ENCODE data around the gene NDP.
"Not testable (repeated sequence)": the region's sequence is repeated elsewhere in the genome, so short reads cannot be mapped to it uniquely, and the experiment has no call there.

The NDP gene

DNA sequence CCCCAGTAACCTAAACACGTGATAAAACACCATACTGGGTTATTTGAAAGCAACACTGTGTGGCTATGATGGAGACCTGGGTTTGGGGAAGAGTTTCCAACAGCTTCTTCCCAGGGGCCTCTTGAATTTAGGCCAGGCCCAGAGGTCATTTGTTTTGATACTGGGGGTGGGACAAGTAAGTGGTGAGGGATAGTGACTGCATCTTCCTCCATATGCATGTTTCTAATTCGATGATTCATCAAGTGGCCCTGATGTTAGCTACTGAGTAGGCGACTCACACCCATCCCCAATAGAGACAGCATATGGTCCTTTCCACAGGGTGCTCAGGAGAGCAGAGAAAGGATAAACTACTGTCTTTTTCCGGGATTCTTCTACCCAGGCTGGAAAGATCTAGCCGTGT, 2.7 kb downstream of the NDP start:
- DNase-seq (ENCODE audit: low read depth), result no peak

DNA sequence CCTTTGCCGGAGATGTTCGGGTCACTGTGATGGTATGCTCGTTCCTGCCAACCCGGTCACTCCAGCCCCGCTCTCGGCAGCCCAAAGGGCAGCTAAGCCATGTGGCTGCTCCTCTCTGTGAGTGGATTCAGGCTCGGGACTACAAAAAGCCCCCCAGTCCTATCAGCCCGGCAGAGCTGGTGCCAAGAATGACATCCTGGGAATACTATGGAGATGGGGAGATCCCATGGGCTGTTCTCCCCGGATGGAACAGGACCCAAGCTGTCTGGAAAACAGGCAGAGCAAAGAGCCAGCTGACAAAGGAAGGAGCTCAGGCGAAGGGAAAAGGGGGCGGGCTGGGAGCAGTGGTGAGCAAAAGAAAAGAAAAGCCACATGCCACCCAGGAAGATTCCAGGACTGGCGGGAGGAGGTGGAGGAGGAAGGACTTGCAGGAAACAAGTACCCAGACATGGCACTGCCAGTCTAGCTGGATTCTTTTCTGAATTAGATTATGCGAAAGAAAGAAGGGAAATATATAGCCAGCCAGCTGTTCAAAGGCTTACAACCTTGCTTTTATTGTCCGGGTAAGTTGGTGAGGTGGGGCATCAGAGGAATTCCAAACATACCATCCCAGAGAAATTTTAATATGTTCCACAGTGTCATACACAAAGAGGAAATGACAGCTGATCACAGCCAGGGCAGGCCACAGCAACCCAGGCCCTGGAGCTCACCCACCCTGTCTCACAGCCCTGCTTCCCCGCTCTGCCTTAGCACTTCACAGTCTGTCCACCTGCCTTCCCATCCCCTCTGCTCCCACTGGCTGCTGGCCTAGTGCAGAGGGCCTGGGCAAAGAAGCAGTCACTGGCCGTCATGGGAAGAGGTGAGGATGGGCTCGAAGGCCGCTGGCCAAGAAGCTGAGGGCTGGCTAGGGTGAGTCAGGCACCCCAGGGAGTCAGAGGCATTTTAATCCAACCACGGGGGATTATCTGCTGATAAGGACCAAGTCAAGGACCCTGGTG, 3.4 kb downstream of the NDP start:
- DNase-seq (ENCODE audit: low read depth), result no peak

DNA sequence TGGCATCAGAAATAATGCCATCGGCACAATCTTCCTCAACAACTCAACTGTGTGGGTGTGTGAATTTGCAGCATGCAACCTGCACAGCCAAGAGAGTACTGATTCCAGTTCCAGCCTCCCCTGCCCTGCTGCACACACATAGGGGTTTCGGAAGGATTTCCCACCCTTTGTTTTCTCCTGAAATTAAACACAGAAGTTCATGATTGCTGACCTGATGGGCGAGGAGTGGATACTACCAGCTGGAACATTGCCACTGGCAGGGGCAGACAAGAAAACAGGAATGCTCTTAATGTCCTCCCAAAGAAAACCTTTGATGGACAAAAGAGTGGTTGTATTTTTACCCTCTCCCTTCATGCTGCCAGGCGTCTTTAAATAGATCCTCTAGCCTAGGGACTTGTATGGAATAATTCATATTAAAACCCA, 4.8 kb downstream of the NDP start:
- DNase-seq (ENCODE audit: low read depth), result no peak

DNA sequence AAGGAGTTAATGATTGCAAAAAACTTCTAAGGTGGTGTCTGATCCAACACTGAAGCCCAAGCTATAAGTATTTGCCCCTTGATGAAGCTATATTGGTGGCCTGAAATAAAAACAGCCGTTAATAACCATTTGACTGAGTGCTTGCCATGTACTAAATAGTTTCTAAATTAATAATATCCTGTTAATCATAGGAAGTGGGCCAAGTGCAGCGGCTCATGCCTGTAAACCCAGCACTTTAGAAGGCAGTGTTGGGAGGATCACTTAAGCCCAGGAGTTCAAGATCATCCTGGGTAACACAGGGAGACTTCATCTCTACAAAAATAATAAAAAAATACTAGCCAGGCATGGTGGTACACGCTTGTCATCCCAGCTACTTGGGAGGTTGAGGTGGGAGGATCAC, 8.3 kb downstream of the NDP start:
- DNase-seq (ENCODE audit: low read depth), result no peak

DNA sequence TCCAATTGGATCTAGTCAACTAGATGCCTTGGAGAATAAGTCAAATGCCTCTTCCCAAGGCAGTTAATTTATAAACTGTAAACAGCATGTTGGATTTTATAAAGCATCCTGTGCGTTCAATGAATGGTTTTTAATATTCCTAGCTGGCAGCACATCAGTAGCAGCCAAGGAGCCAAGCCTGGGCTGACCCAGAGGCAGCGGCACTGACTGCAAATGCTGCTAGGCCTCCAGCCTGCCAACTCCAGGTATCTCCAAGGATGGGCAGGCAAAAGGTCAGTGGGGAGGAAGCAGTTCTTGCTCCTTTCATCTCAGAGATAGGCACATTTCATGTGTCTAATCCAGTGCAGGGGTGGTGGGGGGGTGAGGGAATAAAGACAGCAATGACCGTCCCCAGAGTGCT, 9.5 kb downstream of the NDP start:
- no peak for DNase-seq (ENCODE audit: low read depth)

DNA sequence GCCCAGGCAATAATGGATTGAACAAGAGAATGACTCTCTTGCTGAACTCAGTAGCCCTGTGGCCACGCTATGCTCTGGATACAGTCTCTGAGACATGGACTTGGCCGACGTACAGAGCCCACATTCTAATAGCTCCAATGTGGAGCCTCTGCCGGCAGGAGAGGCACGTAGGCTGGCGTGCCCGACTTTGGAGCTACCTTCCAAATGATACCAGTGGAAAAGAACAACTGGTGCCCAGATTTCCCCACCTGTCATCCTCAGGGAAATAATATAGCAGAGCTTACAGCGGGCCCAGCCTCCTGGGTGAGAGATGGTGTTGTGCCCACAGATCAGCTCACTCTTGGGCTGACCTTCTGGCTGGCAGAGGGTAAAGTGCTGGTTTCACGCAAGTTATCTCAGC, 10.6 kb downstream of the NDP start:
- no peak for DNase-seq (ENCODE audit: low read depth)

DNA sequence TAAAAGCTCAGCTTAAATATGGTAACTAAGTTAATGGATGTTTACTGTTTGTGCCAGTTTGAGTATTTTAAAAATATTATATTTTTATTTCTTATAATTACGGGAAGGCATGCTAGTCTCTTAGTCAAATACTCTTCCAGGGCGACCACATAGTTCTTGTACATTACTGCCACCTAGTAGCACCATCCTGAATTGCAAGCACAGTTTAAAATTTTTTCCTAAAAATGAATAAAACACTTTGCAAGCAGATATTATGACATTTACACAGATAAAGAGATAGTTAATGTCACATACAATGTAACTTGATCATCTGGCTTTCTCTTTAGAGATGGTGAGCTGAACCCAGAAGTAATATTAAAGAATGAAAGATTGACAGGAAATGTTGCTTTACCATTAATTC, 11.5 kb downstream of the NDP start:
- no peak for DNase-seq (ENCODE audit: low read depth)

DNA sequence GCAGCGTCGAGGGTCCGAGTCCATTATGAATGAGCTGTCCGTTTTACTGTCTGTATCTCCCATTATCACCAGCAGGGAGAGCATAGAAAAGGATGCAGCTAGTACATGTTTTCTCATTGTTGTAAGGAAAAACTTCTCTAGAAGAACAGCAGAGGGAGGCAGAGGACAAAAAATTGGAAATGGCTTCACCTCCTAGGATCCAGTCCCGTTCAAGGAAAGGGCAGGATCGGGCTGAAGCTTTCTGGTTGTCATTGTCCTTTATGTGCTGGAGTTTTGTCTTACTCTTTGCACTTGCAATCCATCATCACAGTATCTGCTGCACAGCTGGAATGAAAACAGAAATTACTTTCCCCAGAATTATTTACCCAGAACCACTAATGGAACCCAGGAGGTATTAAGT, 14.7 kb downstream of the NDP start:
- DNase-seq (ENCODE audit: low read depth), result peak; percentile 66

DNA sequence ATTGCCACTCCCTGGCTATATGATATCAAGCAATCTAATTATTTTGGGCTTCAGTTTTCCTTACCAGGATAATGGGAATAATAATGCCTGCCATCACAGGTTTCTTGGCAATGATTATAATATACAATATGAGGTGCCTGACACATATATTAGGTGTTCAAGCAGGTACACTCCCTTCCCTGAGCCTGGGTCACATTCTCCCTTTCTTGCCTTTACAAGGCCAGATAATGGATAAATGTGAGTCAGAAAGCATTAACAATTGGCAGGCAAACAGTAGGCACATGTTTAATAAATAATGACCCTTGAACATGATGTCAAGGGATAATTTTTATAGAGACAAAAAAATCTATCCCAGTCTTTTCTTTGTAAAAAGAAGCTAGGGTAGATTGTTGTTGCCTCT, 17.2 kb downstream of the NDP start:
- DNase-seq (ENCODE audit: low read depth), result no peak

DNA sequence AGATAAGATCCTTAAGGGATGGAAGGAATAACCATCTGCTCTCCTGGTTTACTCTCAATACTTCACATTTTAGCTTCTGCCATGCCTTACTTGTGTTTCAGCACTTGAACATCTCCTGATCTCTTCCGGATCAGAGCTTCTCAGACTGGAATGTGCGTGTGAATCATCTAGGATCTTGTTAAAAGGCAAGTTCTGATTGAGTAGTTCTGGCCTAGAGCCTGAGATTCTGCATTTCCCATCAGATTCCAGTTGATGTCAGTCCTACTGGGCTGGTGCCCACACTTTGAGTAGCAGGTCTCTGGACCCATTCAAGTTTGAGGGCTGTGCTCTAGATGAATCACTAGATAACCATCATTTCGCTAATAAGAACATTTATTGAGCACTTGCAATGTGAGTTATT, 20.0 kb downstream of the NDP start:
- DNase-seq (ENCODE audit: low read depth), result no peak

DNA sequence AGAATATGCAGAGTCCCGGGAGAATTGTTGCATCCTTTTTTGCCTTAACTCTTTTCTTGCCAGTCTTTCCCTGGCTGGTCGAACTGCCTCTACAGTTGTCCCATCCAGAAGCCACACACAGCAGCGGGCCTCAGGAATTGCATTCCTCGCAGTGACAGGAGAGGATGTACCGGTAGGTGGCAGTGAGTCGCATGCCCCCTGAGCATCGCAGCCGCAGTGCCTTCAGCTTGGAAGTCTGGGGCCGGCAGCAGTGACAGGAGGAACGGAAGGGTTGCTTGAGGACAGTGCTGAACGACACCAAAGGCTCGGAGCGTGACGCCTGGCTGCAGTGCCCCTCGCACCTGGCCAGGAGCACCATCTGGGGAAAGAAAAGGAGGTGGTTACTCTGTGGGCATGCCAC, 23.5 kb downstream of the NDP start:
- DNase-seq (ENCODE audit: low read depth), result no peak

DNA sequence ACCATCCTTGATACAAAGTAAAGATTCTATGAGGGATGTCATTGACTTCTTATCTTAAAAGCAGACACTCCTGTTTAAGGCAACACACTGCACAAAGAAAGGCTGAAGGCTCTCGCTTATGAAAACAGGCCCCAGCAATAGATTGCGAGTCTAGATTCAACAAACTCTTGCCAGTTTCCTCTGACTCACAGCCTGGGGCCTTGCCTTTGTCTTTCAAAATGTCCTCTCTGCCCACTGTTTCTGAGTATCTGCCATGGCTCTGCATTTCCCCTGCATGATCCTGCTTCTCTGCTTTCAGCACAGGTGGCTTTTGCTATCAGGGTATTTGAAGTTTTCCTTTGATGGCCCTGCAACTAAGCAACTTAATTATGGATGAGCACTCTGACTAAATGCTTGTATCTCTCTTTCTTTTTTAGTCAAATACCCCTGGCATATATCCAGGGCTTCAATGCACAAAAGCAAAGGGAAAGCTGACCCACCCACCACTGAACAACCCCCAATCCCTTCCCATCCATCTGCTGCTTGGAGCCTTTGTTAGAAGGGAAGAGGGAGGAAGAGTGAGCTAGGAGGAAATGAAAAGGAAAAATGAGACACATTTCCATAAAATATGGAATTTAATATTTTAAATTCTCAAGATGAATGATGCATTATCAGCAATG, 32.2 kb downstream of the NDP start:
- DNase-seq (ENCODE audit: low read depth), result peak; percentile 45

DNA sequence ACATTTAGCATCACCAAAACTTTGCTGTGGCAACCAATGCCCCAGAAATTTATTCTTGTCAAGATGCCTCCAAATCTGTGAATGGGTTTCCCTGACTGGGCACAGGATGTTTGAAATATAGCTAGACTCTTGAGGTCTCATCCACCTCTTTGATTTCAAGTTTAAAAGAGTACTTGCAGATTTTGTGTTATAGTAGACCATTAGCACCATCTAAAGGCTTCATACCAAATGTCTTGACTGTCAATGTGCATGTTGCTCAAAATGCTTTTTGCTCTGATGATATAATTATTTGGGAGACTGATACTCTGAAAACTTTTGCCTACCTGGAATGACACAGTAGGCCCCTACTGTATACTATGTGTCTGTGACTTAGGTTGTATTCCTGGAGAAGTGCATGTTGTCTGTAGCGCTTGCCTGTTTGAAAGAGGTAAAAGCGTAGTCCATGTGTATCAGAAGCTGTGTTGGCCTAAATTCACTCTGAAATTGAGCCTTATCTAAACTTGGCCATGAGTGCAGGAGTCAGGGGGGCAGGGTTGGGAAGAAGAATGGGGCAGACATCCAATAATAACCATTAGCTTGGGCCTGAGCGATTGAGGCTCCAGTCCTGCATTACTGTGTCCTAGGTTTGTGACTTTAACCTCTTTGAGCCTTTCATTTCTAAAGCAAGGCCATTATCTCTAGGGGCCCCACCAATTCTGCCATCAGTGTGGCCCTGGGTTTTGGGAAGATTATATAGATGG, 33.8 kb downstream of the NDP start:
- peak; percentile 6 for DNase-seq (ENCODE audit: low read depth)

DNA sequence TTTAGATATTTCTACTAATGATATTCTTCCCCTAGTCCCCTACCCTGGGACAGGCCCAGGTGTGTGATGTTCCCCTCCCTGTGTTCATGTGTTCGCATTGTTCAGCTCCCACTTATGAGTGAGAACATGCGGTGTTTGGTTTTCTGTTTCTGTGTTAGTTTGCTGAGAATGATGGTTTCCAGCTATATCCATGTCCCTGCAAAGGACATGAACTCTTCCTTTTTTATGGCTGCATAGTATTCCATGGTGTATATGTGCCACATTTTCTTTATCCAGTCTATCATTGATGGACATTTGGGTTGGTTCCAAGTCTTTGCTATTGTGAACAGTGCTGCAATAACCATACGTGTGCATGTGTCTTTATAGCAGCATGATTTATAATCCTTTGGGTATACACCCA, 51.2 kb downstream of the NDP start:
- DNase-seq (ENCODE audit: low read depth), result not testable (repeated sequence)

DNA sequence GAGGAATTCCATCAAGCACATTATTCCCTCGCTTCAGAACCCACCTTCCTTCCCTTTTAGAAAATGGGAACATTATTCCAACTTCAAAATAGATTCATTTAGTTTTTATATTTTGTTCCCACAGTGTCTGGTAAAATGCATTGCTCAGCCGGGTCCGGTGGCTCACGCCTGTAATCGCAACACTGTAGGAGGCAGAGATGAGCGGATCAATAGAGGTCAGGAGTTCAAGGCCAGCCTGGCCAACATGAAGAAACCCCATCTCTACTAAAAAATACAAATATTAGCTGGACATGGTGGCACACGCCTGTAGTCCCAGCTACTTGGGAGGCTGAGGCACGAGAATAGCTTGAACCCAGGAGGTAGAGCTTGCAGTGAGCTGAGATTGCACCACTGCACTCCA, 62.4 kb downstream of the NDP start:
- not testable (repeated sequence) for DNase-seq (ENCODE audit: low read depth)

DNA sequence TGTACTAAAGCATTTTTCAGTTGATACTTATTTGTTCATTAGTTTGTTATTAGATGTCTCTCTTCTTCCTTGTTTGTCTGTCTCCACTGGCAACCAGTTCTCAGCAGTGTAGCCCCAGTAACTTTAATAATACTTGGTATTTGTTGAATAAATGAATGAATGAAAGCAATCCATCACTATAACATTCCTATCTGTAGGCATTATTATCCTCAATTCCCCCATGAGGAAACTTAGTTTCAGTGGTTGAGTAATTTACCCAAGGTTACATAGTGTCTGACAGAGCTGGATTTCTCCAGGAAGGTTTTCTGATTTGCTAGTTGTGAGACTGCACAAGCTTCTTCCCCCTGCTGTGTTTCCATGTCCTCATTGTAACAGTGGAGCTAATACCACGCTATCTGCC, 63.2 kb downstream of the NDP start:
- no peak for DNase-seq (ENCODE audit: low read depth)

DNA sequence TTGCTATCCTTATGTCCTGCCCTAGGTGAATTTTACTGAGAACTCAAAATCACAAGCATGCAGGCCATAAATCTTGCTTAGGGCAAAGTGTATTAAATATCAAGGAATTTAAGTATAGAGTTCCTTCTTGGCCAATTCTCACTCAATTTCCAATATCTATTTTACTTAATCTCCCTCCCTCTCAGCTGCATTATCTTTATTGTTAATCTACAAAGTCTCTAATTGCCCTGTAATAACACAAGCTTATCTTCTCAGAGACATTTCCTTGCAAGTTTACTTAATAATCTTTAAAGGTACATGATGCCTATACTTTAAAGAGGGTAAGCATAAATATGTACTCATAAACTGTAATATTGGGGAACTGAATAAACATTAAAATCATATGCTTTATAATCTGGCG, 64.0 kb downstream of the NDP start:
- DNase-seq (ENCODE audit: low read depth), result no peak

DNA sequence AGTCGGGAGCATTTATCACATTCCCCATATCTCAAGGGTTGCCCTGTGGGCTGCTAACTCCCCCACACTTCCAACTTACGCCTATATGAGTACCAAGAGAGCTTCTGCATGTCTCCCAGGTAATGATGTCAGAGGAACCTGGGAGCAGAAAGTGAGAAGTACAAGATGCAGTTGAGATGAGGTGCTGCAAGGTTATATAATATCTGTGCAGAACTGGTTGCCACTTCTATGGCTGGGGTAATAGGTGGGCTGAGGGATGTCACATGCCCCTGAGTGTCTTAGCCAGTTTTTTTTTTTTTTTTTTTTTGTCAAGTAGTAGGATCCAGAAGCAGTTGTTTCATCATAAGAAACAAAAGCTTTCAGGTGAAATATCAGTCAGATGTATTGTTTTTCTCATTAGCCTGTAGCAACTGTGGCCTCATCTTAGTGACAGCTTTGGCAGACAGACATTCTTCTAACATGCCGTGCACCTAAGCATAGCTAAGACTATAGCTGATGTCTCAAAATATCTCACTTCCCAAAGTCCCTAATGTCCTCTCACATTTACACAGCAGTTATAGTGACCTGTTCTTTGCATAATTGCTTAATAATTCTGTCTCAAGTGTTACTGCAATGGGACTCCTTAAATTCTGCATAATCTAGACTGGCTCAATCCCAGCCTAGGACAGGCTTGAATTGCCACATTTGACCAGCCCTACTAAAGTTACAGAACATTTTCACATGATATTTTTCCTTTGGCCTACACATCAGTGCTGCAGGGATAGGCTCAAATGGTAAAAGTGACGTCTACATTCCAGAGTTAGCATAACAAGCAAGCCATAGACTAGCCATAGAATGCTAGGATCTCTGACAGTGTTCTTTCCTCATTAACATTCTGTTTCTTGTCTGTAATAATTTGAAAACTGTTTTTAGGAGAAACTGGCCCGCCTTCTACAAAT, 73.0 kb downstream of the NDP start:
- DNase-seq (ENCODE audit: low read depth), result peak; percentile 76

Measured in fibroblast of gingiva (primary cell).